ENCODE measurements around the gene ATP13A3. TPM values are rescaled to one million over a fixed set of nuclear protein-coding genes. Genes with fewer than 3 reads are reported as not detected.

Gene ATP13A3
- total and polyA plus RNA-seq, 2 donors (not counting 1 experiment from before 2014, with no cell fraction given): 6.1 to 61.1 TPM

DNA sequence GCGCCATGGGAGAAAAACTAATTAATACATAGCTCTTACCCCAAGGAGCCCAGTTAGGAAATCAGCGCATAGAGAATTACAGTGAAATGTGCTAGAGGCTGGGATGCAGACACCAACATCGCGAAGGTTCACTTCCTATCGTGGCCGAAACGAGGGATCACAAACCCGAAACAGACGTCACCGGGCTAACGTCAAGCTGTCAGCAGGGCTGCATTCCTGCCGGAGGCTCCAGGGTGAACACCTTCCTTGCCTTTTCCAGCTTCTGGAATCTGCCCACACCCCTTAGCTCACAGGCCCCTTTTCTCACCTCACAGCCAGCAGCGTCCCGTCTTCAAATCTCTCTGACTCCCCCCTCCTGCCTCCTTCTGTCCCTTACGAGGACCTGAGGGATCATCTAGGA lies 100.7 kb downstream of the ATP13A3 start:
- POLR2A ChIA-PET: no interaction called here
- no peak for DNase-seq

DNA sequence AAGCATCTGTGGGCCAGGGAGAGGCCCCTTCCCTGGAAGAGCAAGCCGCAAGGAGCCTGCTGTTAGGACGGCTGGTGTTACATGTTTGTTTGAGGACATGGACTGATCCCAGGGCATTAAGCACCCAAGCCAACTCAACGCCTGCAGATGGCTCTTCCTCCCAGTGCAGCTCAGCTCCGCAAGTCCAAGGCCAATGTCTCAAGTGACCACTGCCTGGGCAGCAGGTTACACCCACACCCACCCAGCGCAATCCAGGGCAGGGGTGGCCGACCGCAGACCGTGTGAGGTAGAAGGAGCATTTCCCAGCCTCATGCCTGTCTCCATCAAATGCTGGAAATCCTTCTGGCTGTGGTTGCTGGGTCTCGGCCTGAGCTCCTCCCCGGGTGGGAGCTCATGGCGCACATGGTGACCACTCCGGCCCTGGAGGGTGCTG lies 102.2 kb downstream of the ATP13A3 start:
- H3K9me3 ChIP-seq (ENCODE audit: control extremely low read depth in 1 of 3, control insufficient read depth in 2 of 3, insufficient read depth in 1 of 3, low read length in 2 of 3): peaks cover 0 to 5% (median 0%) of the 10 kb centered on the region in 3 donors
- H3K36me3 ChIP-seq (replicated peaks in 1 of 2; ENCODE audit: control extremely low read depth in 1 of 2, control insufficient read depth in 1 of 2, extremely low read depth in 1 of 2, insufficient read depth in 2 of 2, low read length in 1 of 2): no peaks in the 10 kb centered on the region
- peaks cover 0 to 6% (median 2%) of the 10 kb centered on the region in 4 experiments for H3K27me3 ChIP-seq (replicated peaks in 1 of 4; ENCODE audit: control extremely low read depth in 1 of 4, control insufficient read depth in 3 of 4, insufficient read depth in 4 of 4, low read length in 3 of 4)
- H3K4me2 ChIP-seq (replicated peaks; ENCODE audit: low read depth, low read length, poor library complexity, severe bottlenecking): no peak overlapping the region
- H3K4me1 Mint-ChIP-seq: no peaks in the 10 kb centered on the region
- WGBS (ENCODE audit: insufficient coverage): 93% methylated on average over 12 of the region's 12 CpGs
- ATAC-seq (ENCODE audit: low read depth) (no peak), DNase-seq (no peak)
- intact Hi-C loops (cut with micrococcal nuclease): no loop called here
- H3K27ac ChIP-seq (ENCODE audit: low read length in 2 of 2): no peak overlapping the region
- no peak for TF ChIP-seq EZH2 (IDR thresholded peaks at IDR 0.05; ENCODE audit: borderline replicate concordance, insufficient read depth, low read depth, low read length, poor library complexity, severe bottlenecking)
- TF ChIP-seq, protein P1, sequence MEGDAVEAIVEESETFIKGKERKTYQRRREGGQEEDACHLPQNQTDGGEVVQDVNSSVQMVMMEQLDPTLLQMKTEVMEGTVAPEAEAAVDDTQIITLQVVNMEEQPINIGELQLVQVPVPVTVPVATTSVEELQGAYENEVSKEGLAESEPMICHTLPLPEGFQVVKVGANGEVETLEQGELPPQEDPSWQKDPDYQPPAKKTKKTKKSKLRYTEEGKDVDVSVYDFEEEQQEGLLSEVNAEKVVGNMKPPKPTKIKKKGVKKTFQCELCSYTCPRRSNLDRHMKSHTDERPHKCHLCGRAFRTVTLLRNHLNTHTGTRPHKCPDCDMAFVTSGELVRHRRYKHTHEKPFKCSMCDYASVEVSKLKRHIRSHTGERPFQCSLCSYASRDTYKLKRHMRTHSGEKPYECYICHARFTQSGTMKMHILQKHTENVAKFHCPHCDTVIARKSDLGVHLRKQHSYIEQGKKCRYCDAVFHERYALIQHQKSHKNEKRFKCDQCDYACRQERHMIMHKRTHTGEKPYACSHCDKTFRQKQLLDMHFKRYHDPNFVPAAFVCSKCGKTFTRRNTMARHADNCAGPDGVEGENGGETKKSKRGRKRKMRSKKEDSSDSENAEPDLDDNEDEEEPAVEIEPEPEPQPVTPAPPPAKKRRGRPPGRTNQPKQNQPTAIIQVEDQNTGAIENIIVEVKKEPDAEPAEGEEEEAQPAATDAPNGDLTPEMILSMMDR (IDR thresholded peaks at IDR 0.05): no peak
- no peak overlapping the region for H3K27ac Mint-ChIP-seq
- peaks cover 28% of the 10 kb centered on the region for H3K27me3 Mint-ChIP-seq
- H3K9ac ChIP-seq (ENCODE audit: low read length): no peak overlapping the region
- H3K79me2 ChIP-seq (ENCODE audit: control insufficient read depth, insufficient read depth, low read length): no peaks in the 10 kb centered on the region
- no peak overlapping the region for H3K4me3 ChIP-seq (ENCODE audit: control extremely low read depth in 1 of 5, extremely low read depth in 1 of 5, insufficient read depth in 1 of 5, low read depth in 2 of 5, low read length in 4 of 5)
- no peaks in the 10 kb centered on the region for H3K9me3 Mint-ChIP-seq (ENCODE audit: insufficient read depth)
- H3K4me3 Mint-ChIP-seq: no peak overlapping the region
- H2AFZ ChIP-seq (ENCODE audit: insufficient read depth, low read depth, low read length, poor library complexity, severe bottlenecking): no peak overlapping the region
- ChIA-PET CTCF (no interaction called here), POLR2A (no interaction called here)
- no peaks in the 10 kb centered on the region for H3K4me1 ChIP-seq (ENCODE audit: control insufficient read depth in 2 of 2, insufficient read depth in 2 of 2, low read length in 2 of 2)
- H4K20me1 ChIP-seq (ENCODE audit: control insufficient read depth, insufficient read depth, low read length, poor library complexity, severe bottlenecking): no peaks in the 10 kb centered on the region

More for the DNA sequence above, 100.7 kb downstream of the ATP13A3 start:
- Mint-ChIP-seq H3K27me3 (peaks cover 18% of the 10 kb centered on the region), H3K4me1 (no peaks in the 10 kb centered on the region), H3K27ac (no peak overlapping the region), H3K9me3 (ENCODE audit: insufficient read depth) (peaks cover 6% of the 10 kb centered on the region), H3K4me3 (no peak overlapping the region)
- Histone ChIP-seq H3K4me1 (ENCODE audit: control insufficient read depth in 2 of 2, insufficient read depth in 2 of 2, low read length in 2 of 2) (no peaks in the 10 kb centered on the region), H3K4me3 (ENCODE audit: control extremely low read depth in 1 of 5, extremely low read depth in 1 of 5, insufficient read depth in 1 of 5, low read depth in 2 of 5, low read length in 4 of 5) (no peak overlapping the region), H3K4me2 (replicated peaks; ENCODE audit: low read depth, low read length, poor library complexity, severe bottlenecking) (no peak overlapping the region), H3K27ac (ENCODE audit: low read length in 2 of 2) (no peak overlapping the region), H3K79me2 (ENCODE audit: control insufficient read depth, insufficient read depth, low read length) (no peaks in the 10 kb centered on the region), H2AFZ (ENCODE audit: insufficient read depth, low read depth, low read length, poor library complexity, severe bottlenecking) (no peak overlapping the region), H3K9ac (ENCODE audit: low read length) (no peak overlapping the region), H4K20me1 (ENCODE audit: control insufficient read depth, insufficient read depth, low read length, poor library complexity, severe bottlenecking) (no peaks in the 10 kb centered on the region), H3K9me3 (ENCODE audit: control extremely low read depth in 1 of 3, control insufficient read depth in 2 of 3, insufficient read depth in 1 of 3, low read length in 2 of 3) (peaks cover 1 to 5% (median 4%) of the 10 kb centered on the region in 3 donors), H3K27me3 (replicated peaks in 1 of 4; ENCODE audit: control extremely low read depth in 1 of 4, control insufficient read depth in 3 of 4, insufficient read depth in 4 of 4, low read length in 3 of 4) (peaks cover 0 to 9% (median 3%) of the 10 kb centered on the region in 4 experiments), H3K36me3 (replicated peaks in 1 of 2; ENCODE audit: control extremely low read depth in 1 of 2, control insufficient read depth in 1 of 2, extremely low read depth in 1 of 2, insufficient read depth in 2 of 2, low read length in 1 of 2) (no peaks in the 10 kb centered on the region)
- 91% methylated on average over 14 of the region's 15 CpGs for WGBS (ENCODE audit: insufficient coverage)
- CTCF ChIA-PET: no interaction called here
- no peak for ATAC-seq (ENCODE audit: low read depth)
- no peak for TF ChIP-seq EZH2 (IDR thresholded peaks at IDR 0.05; ENCODE audit: borderline replicate concordance, insufficient read depth, low read depth, low read length, poor library complexity, severe bottlenecking)
- TF ChIP-seq, protein P1 (IDR thresholded peaks at IDR 0.05): no peak
- intact Hi-C loops (cut with micrococcal nuclease): no loop called here

Measured in B cell (primary cell).